Esophagus muscularis mucosa (tissue), 4 donors: ENCODE measurements around the gene TFAP2C. TPM values are rescaled to one million over a fixed set of nuclear protein-coding genes. Genes with fewer than 3 reads are reported as not detected.

Source experiments
- DNase-seq: peaks from one replicate; pipeline ENCODE4 v3.0.0-alpha.2; 2017; ENCODE audit errors: extremely low spot score
- H3K27ac ChIP-seq, 4 donors: fragments of 200-600 bp; sonication (generic); replicated peaks in 1 of 4; 1 replicate in 3 of 4; 2 replicates in 1 of 4; pipeline ENCODE4 v1.5.1; 2016 to 2019; ENCODE audit warnings: mild to moderate bottlenecking in 1 of 4
- H3K27me3 ChIP-seq, 4 donors: fragments of 200-600 bp; sonication (generic); one replicate each; pipeline versions ENCODE4 v1.5.1 to v1.6.0; 2016 to 2019
- H3K36me3 ChIP-seq, 4 donors: fragments of 200-600 bp; sonication (generic); one replicate each; pipeline ENCODE4 v1.5.1; 2016 to 2019
- H3K4me1 ChIP-seq, 4 donors: fragments of 200-600 bp; sonication (generic); one replicate each; pipeline ENCODE4 v1.5.1; 2016 to 2019
- H3K4me3 ChIP-seq, 4 donors: fragments of 200-600 bp; sonication (generic); 1 replicate in 2 of 4; 2 replicates in 2 of 4; pipeline ENCODE4 v1.5.1; 2016 to 2019; ENCODE audit warnings: mild to moderate bottlenecking in 4 of 4, moderate library complexity in 1 of 4
- H3K9me3 ChIP-seq, 4 donors: fragments of 200-600 bp; sonication (generic); 1 replicate in 3 of 4; 2 replicates in 1 of 4; pipeline ENCODE4 v1.5.1; 2016 to 2019
- EP300 ChIP-seq: sonication (generic); formaldehyde crosslinking; IDR thresholded peaks from one replicate; pipeline ENCODE4 v1.6.1; 2017; ENCODE audit warnings: antibody characterized with exemption
- POLR2A ChIP-seq: fragments of 450-650 bp; IDR thresholded peaks from one replicate; pipeline ENCODE4 v1.6.1; 2017; ENCODE audit warnings: antibody characterized with exemption, moderate library complexity, mild to moderate bottlenecking, low read depth
- POLR2AphosphoS5 ChIP-seq, 2 donors: sonication (generic); formaldehyde crosslinking; IDR thresholded peaks; one replicate each; pipeline ENCODE4 v1.6.1; 2017; ENCODE audit warnings: antibody characterized with exemption in 2 of 2
- WGBS: methylation state at CpG from one replicate; pipeline ENCODE4 v1.1.5; 2018; 5-methylcytosine and 5-hydroxymethylcytosine counted together
- intact Hi-C: fragments of 100-400 bp; cut with DNase I; formaldehyde crosslinking; loops from one replicate; pipeline ENCODE4 v1.15.1; 2023
- total RNA-seq, 4 donors: library from RNA; depleted of rRNA; stranded (reverse); fragments of >200 nt; gene quantifications; one replicate each; pipeline versions ENCODE4 v1.1.0 to v1.2.1, GENCODE V29; 2016
- TF ChIP-seq, protein P1 (sequence below), 3 experiments: fragments of 200-600 bp in 2 of 3; fragments of 450-650 bp in 1 of 3; sonication (generic) in 2 of 3; IDR thresholded peaks; one replicate each; pipeline ENCODE4 v1.5.1; 2017 to 2019; ENCODE audit warnings: antibody characterized with exemption in 3 of 3, mild to moderate bottlenecking in 2 of 3, moderate library complexity in 1 of 3

The TFAP2C gene
- total RNA-seq, 4 donors from 2014 or later = 1.9 to 3.4 (median 2.4) TPM

- Histone ChIP-seq H3K36me3 (no peaks in the 10 kb centered on the region), H3K27me3 (peaks cover 5 to 93% (median 46%) of the 10 kb centered on the region in 4 donors), H3K9me3 (no peaks in the 10 kb centered on the region), H3K4me3 (peak overlapping the region in 2 of 4 donors; percentile 66 to 70), H3K4me1 (peaks cover 33 to 56% (median 46%) of the 10 kb centered on the region in 4 donors), H3K27ac (peak overlapping the region in 2 of 4 donors; percentile 64 to 80)
- 60% methylated on average over 5 of the region's 5 CpGs for WGBS
- intact Hi-C loops = loop anchor here (10.0 kb wide), 1 partner anchor 233 kb away; no protein-coding TSS in a partner anchor
- TF ChIP-seq, protein P1, sequence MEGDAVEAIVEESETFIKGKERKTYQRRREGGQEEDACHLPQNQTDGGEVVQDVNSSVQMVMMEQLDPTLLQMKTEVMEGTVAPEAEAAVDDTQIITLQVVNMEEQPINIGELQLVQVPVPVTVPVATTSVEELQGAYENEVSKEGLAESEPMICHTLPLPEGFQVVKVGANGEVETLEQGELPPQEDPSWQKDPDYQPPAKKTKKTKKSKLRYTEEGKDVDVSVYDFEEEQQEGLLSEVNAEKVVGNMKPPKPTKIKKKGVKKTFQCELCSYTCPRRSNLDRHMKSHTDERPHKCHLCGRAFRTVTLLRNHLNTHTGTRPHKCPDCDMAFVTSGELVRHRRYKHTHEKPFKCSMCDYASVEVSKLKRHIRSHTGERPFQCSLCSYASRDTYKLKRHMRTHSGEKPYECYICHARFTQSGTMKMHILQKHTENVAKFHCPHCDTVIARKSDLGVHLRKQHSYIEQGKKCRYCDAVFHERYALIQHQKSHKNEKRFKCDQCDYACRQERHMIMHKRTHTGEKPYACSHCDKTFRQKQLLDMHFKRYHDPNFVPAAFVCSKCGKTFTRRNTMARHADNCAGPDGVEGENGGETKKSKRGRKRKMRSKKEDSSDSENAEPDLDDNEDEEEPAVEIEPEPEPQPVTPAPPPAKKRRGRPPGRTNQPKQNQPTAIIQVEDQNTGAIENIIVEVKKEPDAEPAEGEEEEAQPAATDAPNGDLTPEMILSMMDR (IDR thresholded peaks at IDR 0.05) = no peak
- no peak for TF ChIP-seq POLR2A
- no peak for TF ChIP-seq EP300
- TF ChIP-seq POLR2AphosphoS5 (IDR thresholded peaks at IDR 0.05) = no peak
- DNase-seq = no peak
Measured at GRCh38 chr20:56631990-56632327, 2.9 kb downstream of the TFAP2C start.

GRCh38 chr20:56634307-56634706 is 5.2 kb downstream of the TFAP2C start:
- Histone ChIP-seq H3K9me3 (no peaks in the 10 kb centered on the region), H3K27me3 (peaks cover 0 to 70% (median 24%) of the 10 kb centered on the region in 4 donors), H3K4me1 (peaks cover 16 to 33% (median 22%) of the 10 kb centered on the region in 4 donors), H3K36me3 (no peaks in the 10 kb centered on the region), H3K4me3 (no peak overlapping the region), H3K27ac (no peak overlapping the region)
- 90% methylated on average over 2 of the region's 2 CpGs for WGBS
- TF ChIP-seq EP300 (no peak), POLR2A (no peak), POLR2AphosphoS5 (IDR thresholded peaks at IDR 0.05) (no peak)
- TF ChIP-seq, protein P1 (IDR thresholded peaks at IDR 0.05) = no peak
- intact Hi-C loops = loop anchor here (10.0 kb wide), 1 partner anchor 230 kb away; no protein-coding TSS in a partner anchor
- no peak for DNase-seq

DNA sequence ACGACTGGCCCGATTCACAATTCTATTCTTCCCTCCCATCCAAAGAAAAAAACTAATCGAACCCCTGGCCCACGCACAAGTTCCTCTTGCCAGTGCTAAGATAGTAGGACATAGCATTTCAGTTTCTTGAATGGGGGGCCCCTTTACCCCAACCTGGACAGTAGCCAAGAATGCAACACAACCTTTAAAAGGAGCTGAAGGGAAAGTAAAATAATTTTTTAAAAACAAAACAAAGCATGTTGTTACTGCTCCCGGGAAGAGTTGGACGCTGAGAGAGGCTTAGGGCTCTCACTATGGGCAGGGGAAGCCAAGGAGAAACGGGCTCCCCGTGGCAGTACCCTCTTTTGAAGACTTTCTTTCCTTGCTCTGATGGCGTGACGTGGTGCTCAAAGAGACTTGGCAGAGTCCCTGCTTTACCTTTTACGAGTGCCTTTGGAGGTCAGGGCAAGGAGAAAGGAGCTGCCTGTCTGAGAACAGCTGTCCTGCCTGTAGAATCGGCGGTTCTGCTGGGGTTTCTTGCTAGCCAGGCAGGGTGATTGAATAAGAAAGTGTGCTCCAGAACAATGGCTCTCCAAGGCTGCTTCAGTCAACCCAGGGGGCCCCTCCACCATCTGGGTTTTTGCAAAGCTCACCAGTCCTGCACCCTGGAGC is 5.8 kb downstream of the TFAP2C start:
- Histone ChIP-seq H3K36me3 (peaks cover 0 to 2% (median under 1%) of the 10 kb centered on the region in 4 donors), H3K27me3 (peaks cover 0 to 67% (median 20%) of the 10 kb centered on the region in 4 donors), H3K9me3 (no peaks in the 10 kb centered on the region), H3K4me1 (peaks cover 12 to 27% (median 17%) of the 10 kb centered on the region in 4 donors), H3K27ac (no peak overlapping the region), H3K4me3 (no peak overlapping the region)
- TF ChIP-seq EP300 = no peak
- TF ChIP-seq POLR2A = no peak
- no peak for DNase-seq
- intact Hi-C loops = loop anchor here (10.0 kb wide), 1 partner anchor 230 kb away; no protein-coding TSS in a partner anchor
- WGBS = 65% methylated on average over 13 of the region's 13 CpGs

DNA sequence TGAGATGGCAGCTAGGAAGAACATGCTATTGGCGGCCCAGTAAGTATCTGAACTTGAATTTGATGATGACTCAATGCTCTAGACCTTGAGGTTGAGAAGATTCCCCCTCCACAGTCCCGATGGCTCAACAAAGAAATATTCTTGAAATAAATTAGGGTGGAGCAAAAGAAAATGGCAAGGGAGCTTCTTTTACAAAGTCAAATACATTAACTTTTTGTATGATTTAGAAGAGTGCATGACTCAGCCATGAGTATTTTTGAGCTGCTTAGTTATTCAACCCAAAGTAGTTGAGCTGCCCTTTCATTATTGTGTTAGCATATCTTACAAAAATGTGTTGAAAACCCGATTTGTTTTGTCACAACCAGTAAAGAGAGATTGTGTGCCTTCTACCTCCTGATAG is 7.6 kb downstream of the TFAP2C start:
- no peak overlapping the region for H3K27ac ChIP-seq
- H3K4me1 ChIP-seq = peaks cover 0 to 8% (median 0%) of the 10 kb centered on the region in 4 donors
- intact Hi-C loops = loop anchor here (10.0 kb wide), 1 partner anchor 228 kb away; no protein-coding TSS in a partner anchor
- peaks cover 0 to 8% (median 2%) of the 10 kb centered on the region in 4 donors for H3K36me3 ChIP-seq
- no peak for DNase-seq
- peaks cover 0 to 56% (median 2%) of the 10 kb centered on the region in 4 donors for H3K27me3 ChIP-seq
- WGBS = 69% methylated on average over 3 of the region's 3 CpGs
- H3K4me3 ChIP-seq = no peak overlapping the region
- no peaks in the 10 kb centered on the region for H3K9me3 ChIP-seq
- TF ChIP-seq, protein P1 (IDR thresholded peaks at IDR 0.05) = no peak
- TF ChIP-seq POLR2A = no peak
- TF ChIP-seq EP300 = no peak
- no peak for TF ChIP-seq POLR2AphosphoS5 (IDR thresholded peaks at IDR 0.05)

GRCh38 chr20:56637576-56637975 is 8.5 kb downstream of the TFAP2C start:
- intact Hi-C loops = loop anchor here (10.0 kb wide), 1 partner anchor 227 kb away; no protein-coding TSS in a partner anchor
- Histone ChIP-seq H3K9me3 (no peaks in the 10 kb centered on the region), H3K36me3 (peaks cover 0 to 8% (median 2%) of the 10 kb centered on the region in 4 donors), H3K4me3 (no peak overlapping the region), H3K27me3 (peaks cover 0 to 58% (median 2%) of the 10 kb centered on the region in 4 donors), H3K4me1 (peaks cover 0 to 8% (median 0%) of the 10 kb centered on the region in 4 donors), H3K27ac (no peak overlapping the region)
- TF ChIP-seq, protein P1 (IDR thresholded peaks at IDR 0.05) = no peak
- TF ChIP-seq POLR2A (no peak), POLR2AphosphoS5 (IDR thresholded peaks at IDR 0.05) (no peak), EP300 (no peak)
- DNase-seq = no peak
- WGBS = 83% methylated on average over 10 of the region's 10 CpGs
